Transverse colon (tissue), 4 donors: ENCODE results near the gene FAM170B.

Experiments used
- CTCF ChIP-seq, 5 experiments: fragments of 200-600 bp in 3 of 5; fragments of 450-650 bp in 2 of 5; sonication (generic) in 3 of 5; IDR thresholded peaks; 1 replicate in 2 of 5; 2 replicates in 3 of 5; pipeline ENCODE4 v1.5.1; 2016 to 2017; ENCODE audit warnings: antibody characterized with exemption in 5 of 5, inconsistent platforms in 3 of 5, mild to moderate bottlenecking in 2 of 5, moderate library complexity in 1 of 5
- EP300 ChIP-seq: sonication (generic); formaldehyde crosslinking; IDR thresholded peaks from one replicate; pipeline ENCODE4 v1.6.1; 2017; ENCODE audit warnings: antibody characterized with exemption, low read depth
- POLR2A ChIP-seq: fragments of 450-650 bp; IDR thresholded peaks from one replicate; pipeline ENCODE4 v1.6.1; 2016; ENCODE audit warnings: antibody characterized with exemption, mild to moderate bottlenecking, moderate library complexity
- POLR2AphosphoS5 ChIP-seq, 3 donors: sonication (generic); formaldehyde crosslinking; IDR thresholded peaks; one replicate each; pipeline ENCODE4 v1.6.1; 2016; ENCODE audit warnings: antibody characterized with exemption in 3 of 3

GRCh38 chr10:49104323-49104722 lies 29.5 kb downstream of the FAM170B start:
- TF ChIP-seq CTCF (IDR thresholded peaks at IDR 0.05) (no peak), EP300 (no peak), POLR2A (no peak), POLR2AphosphoS5 (IDR thresholded peaks at IDR 0.05) (no peak)
